Body of pancreas (tissue), 4 donors: ENCODE results near the gene IL34. TPM values are rescaled to one million over a fixed set of nuclear protein-coding genes. Genes with fewer than 3 reads are reported as not detected.

ENCODE experiments used
- ATAC-seq: fragments of 150-250 bp; one replicate; pipeline ENCODE4 v1.9.1; 2016
- DNase-seq, 4 donors: peaks; one replicate each; pipeline ENCODE4 v3.0.0-alpha.2; 2019
- H3K27ac ChIP-seq, 4 donors: fragments of 200-600 bp; sonication (generic); 1 replicate in 3 of 4; 2 replicates in 1 of 4; pipeline versions ENCODE4 v1.5.1 to v1.6.1; 2016 to 2019; ENCODE audit warnings: mild to moderate bottlenecking in 1 of 4, mixed read lengths in 1 of 4, moderate library complexity in 1 of 4
- H3K27me3 ChIP-seq, 2 donors: fragments of 200-600 bp; sonication (generic); one replicate each; pipeline ENCODE4 v1.6.0; 2016; ENCODE audit warnings: mild to moderate bottlenecking in 1 of 2
- H3K36me3 ChIP-seq, 2 donors: fragments of 200-600 bp; sonication (generic); replicated peaks in 1 of 2; 2 replicates each; pipeline ENCODE4 v1.5.1; 2016; ENCODE audit warnings: low read depth in 2 of 2; ENCODE audit not compliant: insufficient read depth in 1 of 2
- H3K4me1 ChIP-seq: fragments of 200-600 bp; sonication (generic); one replicate; pipeline ENCODE4 v1.6.0; 2016
- H3K4me3 ChIP-seq, 2 donors: fragments of 200-600 bp; sonication (generic); 1 replicate in 1 of 2; 2 replicates in 1 of 2; pipeline ENCODE4 v1.5.1; 2016 to 2019
- H3K9me3 ChIP-seq, 3 donors: fragments of 200-600 bp; sonication (generic); 1 replicate in 2 of 3; 2 replicates in 1 of 3; pipeline ENCODE4 v1.5.1; 2016
- CTCF ChIP-seq, 7 experiments: fragments of 450-650 bp in 4 of 7; fragments of 200-600 bp in 3 of 7; sonication (generic) in 3 of 7; IDR thresholded peaks; one replicate each; pipeline ENCODE4 v1.5.1; 2016 to 2019; ENCODE audit warnings: antibody characterized with exemption in 7 of 7
- POLR2A ChIP-seq, 3 donors: fragments of 450-650 bp; IDR thresholded peaks; one replicate each; pipeline ENCODE4 v1.6.1; 2016; ENCODE audit warnings: antibody characterized with exemption in 3 of 3, mild to moderate bottlenecking in 2 of 3
- WGBS, 2 donors: methylation state at CpG; one replicate each; pipeline ENCODE4 v1.1.5; 2017; 5-methylcytosine and 5-hydroxymethylcytosine counted together
- intact Hi-C: fragments of 100-400 bp; cut with DNase I; formaldehyde crosslinking; loops from one replicate; pipeline ENCODE4 v1.15.1; 2023
- total RNA-seq, 2 donors: library from RNA; depleted of rRNA; stranded (reverse); fragments of >200 nt; gene quantifications; one replicate each; pipeline ENCODE4 v1.1.0, GENCODE V29; 2016

The IL34 gene
- total RNA-seq, 2 donors from 2014 or later = 0.78 to 3.0 TPM

- 84 to 89% methylated on average over 30 to 31 of the region's 31 CpGs for WGBS, 2 donors
- H3K4me3 ChIP-seq = no peak overlapping the region
- intact Hi-C loops = loop anchor here (5.0 kb wide), 1 partner anchor 88 kb away; no protein-coding TSS in a partner anchor
- no peaks in the 10 kb centered on the region for H3K9me3 ChIP-seq
- ATAC-seq (no peak), DNase-seq (no peak)
- no peaks in the 10 kb centered on the region for H3K27me3 ChIP-seq
- TF ChIP-seq CTCF (IDR thresholded peaks at IDR 0.05) = no peak
- H3K4me1 ChIP-seq = peaks cover 39% of the 10 kb centered on the region
- H3K27ac ChIP-seq = no peak overlapping the region
- H3K36me3 ChIP-seq = peaks cover 0 to 2% of the 10 kb centered on the region in 2 donors
These were observed 32.7 kb downstream of the IL34 start for GRCh38 chr16:70678898-70679670.

- peak in 4 of 7 experiments; percentile 12 to 60 (median 39) for TF ChIP-seq CTCF (IDR thresholded peaks at IDR 0.05)
- no peak for TF ChIP-seq POLR2A (IDR thresholded peaks at IDR 0.05)
- Histone ChIP-seq H3K36me3 (peaks cover 0 to under 1% of the 10 kb centered on the region in 2 donors), H3K27ac (peak overlapping the region in 2 of 4 donors; percentile 52 to 53), H3K27me3 (no peaks in the 10 kb centered on the region), H3K4me1 (peaks cover 47% of the 10 kb centered on the region), H3K9me3 (no peaks in the 10 kb centered on the region), H3K4me3 (no peak overlapping the region)
- DNase-seq (no peak), ATAC-seq (no peak)
- intact Hi-C loops = loop anchor here (5.0 kb wide), 1 partner anchor 87 kb away; no protein-coding TSS in a partner anchor
- 69 to 87% methylated on average over 27 to 60 of the region's 80 CpGs for WGBS, 2 donors
These were observed 33.5 kb downstream of the IL34 start for GRCh38 chr16:70679671-70680494.

- peak overlapping the region in 3 of 4 donors; percentile 45 to 53 (median 52) for H3K27ac ChIP-seq
- intact Hi-C loops = no loop called here
- TF ChIP-seq CTCF (IDR thresholded peaks at IDR 0.05) = no peak
- no peak for TF ChIP-seq POLR2A (IDR thresholded peaks at IDR 0.05)
- H3K4me3 ChIP-seq = no peak overlapping the region
- ATAC-seq (no peak), DNase-seq (no peak)
- no peaks in the 10 kb centered on the region for H3K36me3 ChIP-seq
- no peaks in the 10 kb centered on the region for H3K27me3 ChIP-seq
- no peaks in the 10 kb centered on the region for H3K9me3 ChIP-seq
- H3K4me1 ChIP-seq = peaks cover 52% of the 10 kb centered on the region
- WGBS, 2 donors = 69 to 79% methylated on average over 14 to 18 of the region's 18 CpGs
These were observed 34.4 kb downstream of the IL34 start for GRCh38 chr16:70680495-70681381.

- DNase-seq (peak in 1 of 4 donors; percentile 39), ATAC-seq (no peak)
- WGBS, 2 donors = 61 to 65% methylated on average over 6 to 12 of the region's 13 CpGs
- Histone ChIP-seq H3K27ac (peak overlapping the region in 3 of 4 donors; percentile 45 to 53 (median 52)), H3K36me3 (no peaks in the 10 kb centered on the region), H3K9me3 (no peaks in the 10 kb centered on the region), H3K4me1 (peaks cover 58% of the 10 kb centered on the region), H3K27me3 (no peaks in the 10 kb centered on the region), H3K4me3 (no peak overlapping the region)
- TF ChIP-seq POLR2A (IDR thresholded peaks at IDR 0.05) (no peak), CTCF (IDR thresholded peaks at IDR 0.05) (no peak)
- intact Hi-C loops = no loop called here
These were observed 35.3 kb downstream of the IL34 start for GRCh38 chr16:70681382-70682238.
